Activated CD4-positive, alpha-beta T cell treated with anti-CD3 and anti-CD28 coated beads, Interleukin-2, amount 10 ng/mL, durations not matched to agents 7 days and 5 days (primary cell): Measurements from ENCODE around the gene WDR1. TPM values are rescaled to one million over a fixed set of nuclear protein-coding genes. Genes with fewer than 3 reads are reported as not detected.

Experiments
- CTCF ChIA-PET: fragments of 350-600 bp; sonication (Branson Sonifier 250); formaldehyde crosslinking; loops from one replicate; lab custom pipeline; 2021; ENCODE audit warnings: antibody characterized with exemption; lab: Charles Lee
- POLR2A ChIA-PET: fragments of 350-600 bp; sonication (Branson Sonifier 250); formaldehyde crosslinking; loops from one replicate; lab custom pipeline; 2021; ENCODE audit warnings: antibody characterized with exemption; lab: Charles Lee
- DNase-seq: peaks from one replicate; pipeline ENCODE4 v3.0.0-alpha.2; 2020
- H3K27ac Mint-ChIP-seq: one replicate; pipeline ENCODE4 v1.8.0; 2021; ENCODE audit warnings: mild to moderate bottlenecking, moderate library complexity, mixed read lengths
- H3K27me3 Mint-ChIP-seq: one replicate; pipeline ENCODE4 v1.8.0; 2021; ENCODE audit warnings: mixed read lengths
- H3K36me3 Mint-ChIP-seq: one replicate; pipeline ENCODE4 v1.8.0; 2021; ENCODE audit warnings: low read depth, mixed read lengths
- H3K4me1 Mint-ChIP-seq: one replicate; pipeline ENCODE4 v1.8.0; 2021; ENCODE audit warnings: mixed read lengths
- H3K4me3 Mint-ChIP-seq: one replicate; pipeline ENCODE4 v1.8.0; 2021; ENCODE audit warnings: mild to moderate bottlenecking, moderate library complexity, mixed read lengths
- H3K9me3 Mint-ChIP-seq: one replicate; pipeline ENCODE4 v1.8.0; 2021; ENCODE audit warnings: mixed read lengths
- total RNA-seq, 2 experiments: library from RNA; stranded (reverse); gene quantifications; one replicate each; pipeline ENCODE4 v1.2.3, GENCODE V29; 2021

Gene WDR1
- total RNA-seq, 2 experiments from 2014 or later: 452 to 454 TPM

DNA sequence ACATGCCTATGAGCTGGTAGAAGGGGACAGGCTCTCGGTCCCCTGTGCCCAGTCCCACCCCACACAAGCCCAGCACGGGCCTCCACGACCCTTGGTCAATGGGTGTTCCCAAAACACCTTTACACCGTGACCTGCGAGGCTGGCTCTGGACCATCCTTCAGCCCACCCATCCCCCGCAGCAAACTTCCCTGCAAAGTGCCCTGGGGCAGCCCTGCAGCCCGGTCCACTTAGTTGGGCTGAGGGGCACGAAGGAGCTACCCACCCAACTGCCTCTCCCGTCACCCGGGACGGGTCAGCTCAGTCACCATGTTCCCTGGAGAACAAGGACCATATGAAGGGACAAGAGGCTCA lies 23.4 kb downstream of the WDR1 start:
- Mint-ChIP-seq H3K36me3 (peaks cover 78% of the 10 kb centered on the region), H3K4me3 (peak overlapping the region; percentile 55), H3K27me3 (no peaks in the 10 kb centered on the region), H3K27ac (peak overlapping the region; percentile 90), H3K4me1 (peaks cover 73% of the 10 kb centered on the region), H3K9me3 (no peaks in the 10 kb centered on the region)
- no peak for DNase-seq
- ChIA-PET CTCF (interaction anchor here (1.0 kb wide), 1 partner anchor 10 kb away, joined by 5 read pairs; no protein-coding TSS in a partner anchor), POLR2A (no interaction called here)

GRCh38 chr4:10092481-10093270 lies 23.9 kb downstream of the WDR1 start:
- Mint-ChIP-seq H3K27me3 (no peaks in the 10 kb centered on the region), H3K4me3 (no peak overlapping the region), H3K4me1 (peaks cover 67% of the 10 kb centered on the region), H3K9me3 (no peaks in the 10 kb centered on the region), H3K36me3 (peaks cover 80% of the 10 kb centered on the region), H3K27ac (peak overlapping the region; percentile 90)
- ChIA-PET CTCF (interaction anchor here (1.0 to 1.3 kb wide), 3 partner anchors 9 to 24 kb away, joined by 3 to 5 read pairs (median 4); partner anchors contain the start of gene WDR1), POLR2A (interaction anchor here (0.7 kb wide), 1 partner anchor 25 kb away, joined by 4 read pairs; no protein-coding TSS in a partner anchor)
- no peak for DNase-seq

GRCh38 chr4:10091531-10092181 lies 24.9 kb downstream of the WDR1 start:
- Mint-ChIP-seq H3K36me3 (peaks cover 76% of the 10 kb centered on the region), H3K27ac (peak overlapping the region; percentile 90), H3K4me1 (peaks cover 57% of the 10 kb centered on the region), H3K27me3 (no peaks in the 10 kb centered on the region), H3K9me3 (no peaks in the 10 kb centered on the region), H3K4me3 (no peak overlapping the region)
- DNase-seq: no peak
- ChIA-PET CTCF (interaction anchor here (1.0 to 1.3 kb wide), 2 partner anchors 13 to 25 kb away, joined by 3 to 4 read pairs; partner anchors contain the start of gene WDR1), POLR2A (interaction anchor here (0.7 kb wide), 1 partner anchor 26 kb away, joined by 4 read pairs; no protein-coding TSS in a partner anchor)

GRCh38 chr4:10090467-10091250 lies 25.9 kb downstream of the WDR1 start:
- Mint-ChIP-seq H3K36me3 (peaks cover 77% of the 10 kb centered on the region), H3K27ac (no peak overlapping the region), H3K9me3 (no peaks in the 10 kb centered on the region), H3K4me1 (peaks cover 47% of the 10 kb centered on the region), H3K4me3 (no peak overlapping the region), H3K27me3 (no peaks in the 10 kb centered on the region)
- ChIA-PET CTCF (interaction anchor here (1.1 to 3.5 kb wide), 2 partner anchors 13 to 23 kb away, joined by 3 to 13 read pairs; no protein-coding TSS in a partner anchor), POLR2A (no interaction called here)
- no peak for DNase-seq

DNA sequence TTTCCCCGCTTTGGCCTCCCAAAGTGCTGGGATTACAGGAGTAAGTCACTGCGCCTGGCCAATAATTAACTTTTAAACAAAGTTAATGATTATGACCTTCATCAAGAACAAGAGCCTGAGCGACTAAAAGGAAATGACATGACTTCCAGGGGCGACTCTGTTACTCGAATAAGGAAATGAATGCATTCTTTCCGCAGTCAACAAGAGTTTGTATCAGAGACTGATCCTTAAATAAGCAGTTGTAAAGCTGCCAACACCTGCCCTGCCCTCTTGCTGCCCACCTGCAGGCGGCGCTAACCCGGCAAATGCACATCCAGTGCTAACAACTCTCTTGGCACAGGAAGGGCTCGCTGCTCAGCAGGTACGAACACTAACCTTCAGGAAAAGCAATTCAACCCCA lies 27.3 kb downstream of the WDR1 start:
- Mint-ChIP-seq H3K27ac (no peak overlapping the region), H3K9me3 (no peaks in the 10 kb centered on the region), H3K4me1 (peaks cover 34% of the 10 kb centered on the region), H3K36me3 (peaks cover 76% of the 10 kb centered on the region), H3K4me3 (no peak overlapping the region), H3K27me3 (no peaks in the 10 kb centered on the region)
- POLR2A ChIA-PET: no interaction called here
- CTCF ChIA-PET: interaction anchor here (1.1 to 3.5 kb wide), 2 partner anchors 14 to 24 kb away, joined by 3 to 13 read pairs; no protein-coding TSS in a partner anchor
- no peak for DNase-seq

DNA sequence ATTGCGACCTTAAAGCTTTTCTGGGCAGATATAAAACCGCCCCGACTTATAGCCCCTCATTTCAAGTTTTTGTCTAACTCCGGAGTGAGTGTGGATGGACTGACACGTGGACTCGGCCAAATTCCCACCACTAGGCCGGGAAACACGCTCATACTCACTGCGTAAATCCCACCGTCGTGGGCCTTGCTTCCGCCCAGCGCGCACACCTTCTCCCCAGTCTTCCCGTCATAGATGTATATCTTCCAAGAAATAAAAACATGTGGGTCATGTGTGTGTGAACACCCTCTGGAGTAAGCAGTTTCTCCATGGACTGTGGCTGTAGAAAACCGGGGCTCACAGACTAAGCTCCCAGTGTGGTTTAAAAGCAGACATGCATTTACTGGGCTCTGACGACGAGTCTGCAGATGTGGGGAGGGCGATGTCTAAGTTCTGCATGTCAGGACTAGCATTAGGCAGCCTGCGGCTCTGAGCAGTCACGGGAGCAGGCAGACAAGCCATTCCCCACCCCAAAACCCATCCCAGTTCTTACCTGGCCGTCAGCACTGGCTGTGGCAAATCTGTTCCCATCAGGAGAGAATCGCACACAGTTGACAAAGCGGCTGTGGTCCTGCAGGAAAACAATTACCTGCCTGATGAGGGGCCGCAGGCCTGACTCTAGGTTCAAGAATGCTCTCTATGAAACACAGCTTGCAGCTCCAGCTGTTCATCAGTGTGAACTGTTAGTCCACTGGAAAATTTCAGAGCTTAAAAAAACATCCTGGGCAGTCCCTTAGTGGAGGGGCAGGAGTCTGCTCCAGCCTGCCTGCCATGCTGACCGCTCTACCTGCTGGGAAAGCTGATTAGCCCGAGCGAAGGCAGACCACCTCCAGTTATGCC lies 28.2 kb downstream of the WDR1 start:
- CTCF ChIA-PET: interaction anchor here (1.9 to 3.5 kb wide), 2 partner anchors 7 to 15 kb away, joined by 5 to 13 read pairs; no protein-coding TSS in a partner anchor
- H3K9me3 Mint-ChIP-seq: no peaks in the 10 kb centered on the region
- peaks cover 66% of the 10 kb centered on the region for H3K36me3 Mint-ChIP-seq
- peaks cover 24% of the 10 kb centered on the region for H3K4me1 Mint-ChIP-seq
- POLR2A ChIA-PET: no interaction called here
- DNase-seq: no peak
- no peaks in the 10 kb centered on the region for H3K27me3 Mint-ChIP-seq
- H3K4me3 Mint-ChIP-seq: no peak overlapping the region
- H3K27ac Mint-ChIP-seq: no peak overlapping the region

DNA sequence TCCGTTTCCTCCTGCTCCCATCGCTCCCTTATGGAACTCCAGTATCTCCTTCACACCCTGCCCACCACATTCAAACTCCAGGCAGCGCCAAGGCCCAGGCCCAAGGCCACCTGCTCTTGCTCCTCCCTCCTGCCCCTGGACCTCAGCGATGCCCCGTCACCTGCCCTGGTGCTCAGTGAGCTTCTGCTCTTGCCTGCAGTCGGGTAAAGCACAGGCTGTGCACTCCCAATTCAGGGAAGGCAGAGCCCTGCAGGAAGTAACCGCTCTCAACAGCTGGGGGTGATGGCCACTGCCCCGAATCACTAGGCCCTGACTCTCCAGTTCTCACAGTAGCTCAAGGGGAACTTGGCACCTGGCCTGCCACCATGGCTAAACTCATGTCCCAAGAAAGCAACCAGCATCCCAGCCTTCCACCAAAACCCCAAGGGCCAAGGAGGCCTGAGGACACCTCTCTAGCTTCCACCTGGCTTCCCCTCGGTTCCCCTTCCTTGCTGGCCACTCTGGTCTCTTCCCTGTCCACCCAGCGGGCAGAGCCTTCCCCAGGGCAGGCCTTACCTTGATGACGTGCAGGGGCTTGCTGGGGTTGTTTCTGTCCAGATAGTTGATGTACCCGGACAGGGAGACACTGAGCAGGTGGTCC lies 29.3 kb downstream of the WDR1 start:
- Mint-ChIP-seq H3K9me3 (no peaks in the 10 kb centered on the region), H3K36me3 (peaks cover 65% of the 10 kb centered on the region), H3K27ac (no peak overlapping the region), H3K4me3 (no peak overlapping the region), H3K4me1 (peaks cover 14% of the 10 kb centered on the region), H3K27me3 (no peaks in the 10 kb centered on the region)
- CTCF ChIA-PET: interaction anchor here (1.9 kb wide), 1 partner anchor 9 kb away, joined by 5 read pairs; no protein-coding TSS in a partner anchor
- no peak for DNase-seq
- POLR2A ChIA-PET: no interaction called here

GRCh38 chr4:10086506-10087120 lies 30.0 kb downstream of the WDR1 start:
- Mint-ChIP-seq H3K9me3 (no peaks in the 10 kb centered on the region), H3K27me3 (no peaks in the 10 kb centered on the region), H3K36me3 (peaks cover 62% of the 10 kb centered on the region), H3K4me3 (no peak overlapping the region), H3K4me1 (peaks cover 8% of the 10 kb centered on the region), H3K27ac (no peak overlapping the region)
- POLR2A ChIA-PET: no interaction called here
- DNase-seq: no peak
- CTCF ChIA-PET: interaction anchor here (1.7 to 1.9 kb wide), 2 partner anchors 9 to 13 kb away, joined by 3 to 5 read pairs; no protein-coding TSS in a partner anchor

GRCh38 chr4:10085828-10086505 lies 30.6 kb downstream of the WDR1 start:
- peaks cover 8% of the 10 kb centered on the region for H3K4me1 Mint-ChIP-seq
- no peaks in the 10 kb centered on the region for H3K27me3 Mint-ChIP-seq
- no peak for DNase-seq
- no peaks in the 10 kb centered on the region for H3K9me3 Mint-ChIP-seq
- ChIA-PET CTCF (interaction anchor here (1.3 to 1.7 kb wide), 2 partner anchors 10 to 14 kb away, joined by 3 to 4 read pairs; no protein-coding TSS in a partner anchor), POLR2A (interaction anchor here (0.6 kb wide), 1 partner anchor 14 kb away, joined by 3 read pairs; no protein-coding TSS in a partner anchor)
- H3K4me3 Mint-ChIP-seq: no peak overlapping the region
- no peak overlapping the region for H3K27ac Mint-ChIP-seq
- peaks cover 60% of the 10 kb centered on the region for H3K36me3 Mint-ChIP-seq

DNA sequence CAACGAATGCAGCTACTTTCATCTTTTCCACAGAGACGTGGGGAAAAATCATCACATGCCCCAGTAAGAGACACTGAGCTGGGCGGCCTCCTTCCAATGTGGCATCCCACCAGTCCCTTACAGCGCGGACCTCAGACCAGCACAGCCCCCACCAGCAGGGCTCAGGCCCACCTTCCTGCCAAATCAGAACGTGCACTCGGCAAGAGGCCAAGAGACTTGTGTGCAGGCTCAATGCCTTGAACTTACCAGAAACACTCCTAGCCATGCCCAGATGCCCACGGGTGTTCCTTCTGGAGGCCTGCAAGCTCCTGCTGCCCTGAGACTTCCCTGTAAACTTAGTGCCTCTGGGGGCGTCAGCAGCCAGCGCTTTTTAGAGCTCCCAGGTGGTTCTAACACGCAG lies 31.2 kb downstream of the WDR1 start:
- DNase-seq: no peak
- ChIA-PET POLR2A (interaction anchor here (0.6 kb wide), 1 partner anchor 15 kb away, joined by 3 read pairs; no protein-coding TSS in a partner anchor), CTCF (interaction anchor here (1.3 to 1.7 kb wide), 2 partner anchors 11 to 14 kb away, joined by 3 to 4 read pairs; no protein-coding TSS in a partner anchor)
- peaks cover 56% of the 10 kb centered on the region for H3K36me3 Mint-ChIP-seq
- H3K4me3 Mint-ChIP-seq: no peak overlapping the region
- H3K4me1 Mint-ChIP-seq: peaks cover 4% of the 10 kb centered on the region
- H3K9me3 Mint-ChIP-seq: no peaks in the 10 kb centered on the region
- no peaks in the 10 kb centered on the region for H3K27me3 Mint-ChIP-seq
- H3K27ac Mint-ChIP-seq: no peak overlapping the region
